Karpas-422 (cell line): Measurements from ENCODE around the gene SRC. TPM values are rescaled to one million over a fixed set of nuclear protein-coding genes. Genes with fewer than 3 reads are reported as not detected.

ENCODE experiments used
- DNase-seq: peaks from one replicate; pipeline ENCODE4 v3.0.0-alpha.2; 2015
- H2AFZ ChIP-seq: fragments of 200-600 bp; sonication (generic); 2 replicates; pipeline ENCODE4 v1.6.1; 2014; ENCODE audit warnings: antibody characterized with exemption, low read length, mixed read lengths
- H3K27ac ChIP-seq: fragments of 200-600 bp; sonication (generic); 2 replicates; pipeline ENCODE4 v1.5.1; 2014; ENCODE audit warnings: mild to moderate bottlenecking, low read length, moderate library complexity
- H3K27me3 ChIP-seq: fragments of 200-600 bp; sonication (generic); 2 replicates; pipeline ENCODE4 v1.6.1; 2014; ENCODE audit warnings: low read length, mixed read lengths
- H3K36me3 ChIP-seq: fragments of 200-600 bp; sonication (generic); 2 replicates; pipeline ENCODE4 v1.6.1; 2014; ENCODE audit warnings: low read length, mixed read lengths; ENCODE audit not compliant: insufficient read depth
- H3K4me1 ChIP-seq: fragments of 200-600 bp; sonication (generic); 2 replicates; pipeline ENCODE4 v1.6.1; 2014; ENCODE audit warnings: mild to moderate bottlenecking, low read length, mixed read lengths
- H3K4me2 ChIP-seq: fragments of 200-600 bp; sonication (generic); 2 replicates; pipeline ENCODE4 v1.6.1; 2014; ENCODE audit warnings: low read length, low read depth, mild to moderate bottlenecking; ENCODE audit not compliant: poor library complexity, severe bottlenecking
- H3K4me3 ChIP-seq: fragments of 200-600 bp; sonication (generic); 2 replicates; pipeline ENCODE4 v1.5.1; 2014; ENCODE audit warnings: mild to moderate bottlenecking, antibody characterized with exemption, low read length, mixed read lengths
- H3K79me2 ChIP-seq: fragments of 200-600 bp; sonication (generic); 2 replicates; pipeline ENCODE4 v1.6.1; 2014; ENCODE audit warnings: mild to moderate bottlenecking, low read length, mixed read lengths
- H3K9ac ChIP-seq: fragments of 200-600 bp; sonication (generic); 2 replicates; pipeline ENCODE4 v1.6.0; 2014; ENCODE audit warnings: low read length
- H3K9me2 ChIP-seq: fragments of 200-600 bp; sonication (generic), shearing (Covaris generic); replicated peaks from 2 replicates; pipeline ENCODE4 v1.6.0; 2014; ENCODE audit warnings: mild to moderate bottlenecking, low read length, moderate library complexity; ENCODE audit not compliant: insufficient read depth
- H3K9me3 ChIP-seq: fragments of 300-700, 200-600 bp; sonication (generic); 2 replicates; pipeline ENCODE4 v1.6.1; 2014; ENCODE audit warnings: low read length, mixed read lengths
- H4K20me1 ChIP-seq: fragments of 200-600 bp; sonication (generic); 2 replicates; pipeline ENCODE4 v1.6.1; 2014; ENCODE audit warnings: mild to moderate bottlenecking, antibody characterized with exemption, low read length, low read depth; ENCODE audit not compliant: insufficient read depth
- total RNA-seq: library from RNA; depleted of rRNA; stranded (reverse); fragments of >200 nt; shearing (Covaris generic); gene quantifications from 2 replicates; pipeline ENCODE4 v1.2.3, GENCODE V29; 2014; ENCODE audit warnings: low replicate concordance

SRC gene
- total RNA-seq, 1 experiment from 2014 or later: 41.5 TPM

DNA sequence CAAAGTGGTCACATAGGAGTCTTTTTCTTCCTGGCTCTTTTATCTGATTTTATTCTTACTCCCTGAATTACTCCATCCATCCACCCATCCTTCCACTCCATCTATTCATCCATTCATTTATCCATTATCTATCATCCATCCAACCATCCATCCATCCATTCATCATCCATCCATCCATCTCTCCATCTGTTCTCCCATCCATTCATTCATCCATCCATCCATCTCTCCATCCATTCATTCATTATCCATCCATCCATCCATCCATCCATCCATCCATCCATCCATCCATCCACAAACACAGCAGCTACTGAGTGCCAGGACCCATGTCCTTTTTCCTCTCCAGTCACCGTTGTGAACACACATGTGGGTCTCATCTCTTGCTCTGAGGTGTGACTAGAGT is 96.6 kb downstream of the SRC start:
- Histone ChIP-seq H3K9me2 (no peaks in the 10 kb centered on the region), H3K9me3 (no peaks in the 10 kb centered on the region), H2AFZ (no peak overlapping the region), H3K27ac (no peak overlapping the region), H3K4me2 (no peak overlapping the region), H3K27me3 (no peaks in the 10 kb centered on the region), H3K4me3 (no peak overlapping the region), H4K20me1 (no peaks in the 10 kb centered on the region), H3K9ac (no peak overlapping the region), H3K4me1 (peaks cover 10% of the 10 kb centered on the region), H3K79me2 (no peaks in the 10 kb centered on the region), H3K36me3 (no peaks in the 10 kb centered on the region)
- no peak for DNase-seq

DNA sequence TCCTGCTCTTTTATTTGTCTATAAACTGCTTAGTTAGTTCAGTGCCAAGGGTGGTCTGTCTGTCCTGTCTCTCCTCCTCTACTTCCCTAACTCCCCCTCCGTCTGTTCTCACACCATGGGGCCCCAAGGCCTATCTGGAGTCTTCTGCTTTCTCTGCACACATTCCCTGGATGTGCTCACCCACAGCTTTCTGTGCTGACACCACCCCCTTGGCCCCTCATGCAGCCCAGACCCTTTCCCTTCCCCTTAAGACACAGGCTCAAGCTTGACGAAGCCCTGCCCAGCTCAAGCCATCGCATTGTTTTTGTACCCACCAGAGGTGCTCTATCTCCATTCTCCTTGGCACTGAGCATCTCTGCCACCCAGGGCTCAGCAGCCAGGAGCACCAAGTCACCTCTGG is 97.0 kb downstream of the SRC start:
- no peak overlapping the region for H3K4me2 ChIP-seq
- H3K4me3 ChIP-seq: no peak overlapping the region
- no peaks in the 10 kb centered on the region for H3K27me3 ChIP-seq
- H2AFZ ChIP-seq: no peak overlapping the region
- no peaks in the 10 kb centered on the region for H4K20me1 ChIP-seq
- H3K9me3 ChIP-seq: no peaks in the 10 kb centered on the region
- DNase-seq: no peak
- H3K9ac ChIP-seq: no peak overlapping the region
- peaks cover 8% of the 10 kb centered on the region for H3K4me1 ChIP-seq
- no peaks in the 10 kb centered on the region for H3K36me3 ChIP-seq
- H3K9me2 ChIP-seq: no peaks in the 10 kb centered on the region
- H3K79me2 ChIP-seq: no peaks in the 10 kb centered on the region
- H3K27ac ChIP-seq: no peak overlapping the region

DNA sequence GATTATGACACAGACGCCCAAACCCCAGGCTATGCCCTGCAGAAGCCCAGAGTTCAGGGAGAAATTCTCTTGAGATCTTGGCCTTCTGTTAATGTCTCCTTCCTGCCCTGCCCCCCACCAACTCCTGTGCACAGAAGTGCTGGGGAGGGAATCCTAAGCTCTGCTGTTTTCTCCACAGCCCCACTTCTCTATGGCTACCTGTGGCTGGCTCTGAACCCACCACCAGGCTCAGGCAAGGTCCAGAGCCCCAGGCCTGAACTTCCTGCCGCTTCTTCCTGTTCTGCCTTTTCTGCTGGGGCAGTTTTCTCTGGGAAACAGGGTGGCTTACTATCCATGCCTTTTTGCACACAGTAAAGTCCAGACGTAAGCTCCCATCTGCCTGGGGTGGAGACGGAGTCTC is 97.7 kb downstream of the SRC start:
- no peak for DNase-seq
- H3K9me3 ChIP-seq: no peaks in the 10 kb centered on the region
- H3K27me3 ChIP-seq: no peaks in the 10 kb centered on the region
- H3K36me3 ChIP-seq: no peaks in the 10 kb centered on the region
- H3K27ac ChIP-seq: no peak overlapping the region
- no peak overlapping the region for H3K4me3 ChIP-seq
- H4K20me1 ChIP-seq: no peaks in the 10 kb centered on the region
- peaks cover 2% of the 10 kb centered on the region for H3K4me1 ChIP-seq
- H3K79me2 ChIP-seq: no peaks in the 10 kb centered on the region
- no peak overlapping the region for H3K4me2 ChIP-seq
- H2AFZ ChIP-seq: no peak overlapping the region
- H3K9me2 ChIP-seq: no peaks in the 10 kb centered on the region
- no peak overlapping the region for H3K9ac ChIP-seq

DNA sequence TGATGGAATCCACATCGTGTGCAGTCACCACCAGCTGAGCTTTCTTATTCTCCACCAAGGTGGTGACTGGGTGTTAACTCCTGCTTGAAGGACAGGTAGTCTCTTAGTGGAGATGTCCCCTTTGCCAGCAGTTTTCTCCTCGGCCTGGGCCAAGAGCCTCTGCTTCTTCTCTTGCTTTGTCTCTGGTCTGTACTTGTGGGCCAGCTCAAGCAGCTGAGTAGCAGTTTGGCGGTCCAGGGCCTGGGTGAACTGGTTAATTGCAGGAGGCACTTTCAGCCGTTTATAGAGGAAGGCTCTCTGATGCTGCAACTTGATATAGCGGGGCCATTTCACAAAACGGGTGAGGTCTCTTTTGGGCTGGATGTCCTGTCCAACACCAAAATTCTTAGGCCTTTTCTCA is 99.1 kb downstream of the SRC start:
- H3K79me2 ChIP-seq: no peaks in the 10 kb centered on the region
- no peak overlapping the region for H3K27ac ChIP-seq
- H3K27me3 ChIP-seq: no peaks in the 10 kb centered on the region
- H3K9me3 ChIP-seq: no peaks in the 10 kb centered on the region
- no peaks in the 10 kb centered on the region for H4K20me1 ChIP-seq
- H3K36me3 ChIP-seq: no peaks in the 10 kb centered on the region
- DNase-seq: no peak
- H2AFZ ChIP-seq: no peak overlapping the region
- no peak overlapping the region for H3K4me2 ChIP-seq
- H3K4me3 ChIP-seq: no peak overlapping the region
- H3K9me2 ChIP-seq: no peaks in the 10 kb centered on the region
- no peaks in the 10 kb centered on the region for H3K4me1 ChIP-seq
- H3K9ac ChIP-seq: no peak overlapping the region

DNA sequence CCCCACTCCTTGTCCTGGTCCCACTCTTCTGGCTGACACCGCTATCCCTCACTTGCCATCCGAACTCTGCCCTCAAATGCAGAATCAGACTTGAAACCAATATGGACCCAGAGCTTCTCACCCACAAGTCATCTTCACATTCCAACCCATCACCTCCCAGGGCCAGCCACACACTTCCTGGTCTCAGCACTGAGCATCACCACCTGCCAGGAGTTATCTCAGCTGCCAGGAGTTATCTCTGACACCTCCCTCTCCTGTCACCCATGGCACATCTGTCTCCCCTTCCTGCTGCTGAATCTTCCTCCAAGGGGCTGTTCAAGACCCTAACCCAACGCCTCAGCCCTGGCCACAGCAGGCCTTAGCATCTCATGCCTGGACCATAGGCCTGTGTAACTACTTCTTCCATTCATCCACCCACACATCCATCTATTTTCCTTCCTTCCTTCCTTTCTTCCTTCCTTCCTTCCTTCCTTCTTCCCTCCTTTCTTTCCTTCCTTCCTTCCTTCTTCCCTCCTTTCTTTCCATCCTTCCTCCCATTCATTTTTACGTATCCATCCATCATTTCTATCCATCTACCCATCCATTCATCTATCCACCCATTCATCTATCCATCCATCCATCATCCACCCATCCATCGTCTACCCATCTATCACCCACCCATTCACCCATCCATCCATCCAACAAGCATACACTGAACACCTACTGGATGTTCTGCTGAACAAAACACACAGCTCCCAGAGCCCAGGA is 100.5 kb downstream of the SRC start:
- no peak for DNase-seq
- no peak overlapping the region for H3K4me2 ChIP-seq
- no peak overlapping the region for H3K27ac ChIP-seq

DNA sequence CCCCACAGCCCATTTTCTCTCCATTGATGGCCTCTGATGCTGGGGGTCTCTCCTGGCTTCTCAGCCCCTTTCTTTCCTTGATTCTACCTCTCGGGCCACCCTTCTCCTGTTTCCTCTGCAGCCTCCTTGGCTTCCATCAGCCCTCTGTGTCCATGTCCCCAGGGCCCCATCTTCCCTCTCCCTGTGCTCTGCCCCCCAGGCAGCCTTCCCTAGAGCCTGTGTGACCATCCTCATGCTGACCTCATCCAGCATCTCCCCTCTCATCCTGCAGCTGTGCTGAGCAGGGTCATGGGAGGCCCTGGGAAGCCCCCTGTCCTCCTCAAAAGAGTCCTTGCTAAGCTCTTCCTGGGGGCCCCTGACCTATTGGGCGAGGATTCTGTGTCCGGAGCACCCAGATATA is 101.7 kb downstream of the SRC start:
- Histone ChIP-seq H3K9ac (no peak overlapping the region), H3K27ac (no peak overlapping the region), H3K4me1 (no peaks in the 10 kb centered on the region), H3K9me2 (no peaks in the 10 kb centered on the region), H3K36me3 (no peaks in the 10 kb centered on the region), H3K4me2 (no peak overlapping the region), H3K4me3 (no peak overlapping the region), H3K27me3 (no peaks in the 10 kb centered on the region; the same call in 1 of the 2 replicates), H3K79me2 (no peaks in the 10 kb centered on the region), H4K20me1 (no peaks in the 10 kb centered on the region), H2AFZ (no peak overlapping the region), H3K9me3 (no peaks in the 10 kb centered on the region)
- no peak for DNase-seq

More for the DNA sequence above, 100.5 kb downstream of the SRC start:
- no peak overlapping the region for H3K4me3 ChIP-seq
- no peaks in the 10 kb centered on the region for H3K27me3 ChIP-seq
- no peaks in the 10 kb centered on the region for H3K4me1 ChIP-seq
- no peak overlapping the region for H2AFZ ChIP-seq
- no peaks in the 10 kb centered on the region for H4K20me1 ChIP-seq
- H3K9me2 ChIP-seq: no peaks in the 10 kb centered on the region
- H3K9me3 ChIP-seq: no peaks in the 10 kb centered on the region
- no peaks in the 10 kb centered on the region for H3K79me2 ChIP-seq
- H3K36me3 ChIP-seq: no peaks in the 10 kb centered on the region
- H3K9ac ChIP-seq: no peak overlapping the region

DNA sequence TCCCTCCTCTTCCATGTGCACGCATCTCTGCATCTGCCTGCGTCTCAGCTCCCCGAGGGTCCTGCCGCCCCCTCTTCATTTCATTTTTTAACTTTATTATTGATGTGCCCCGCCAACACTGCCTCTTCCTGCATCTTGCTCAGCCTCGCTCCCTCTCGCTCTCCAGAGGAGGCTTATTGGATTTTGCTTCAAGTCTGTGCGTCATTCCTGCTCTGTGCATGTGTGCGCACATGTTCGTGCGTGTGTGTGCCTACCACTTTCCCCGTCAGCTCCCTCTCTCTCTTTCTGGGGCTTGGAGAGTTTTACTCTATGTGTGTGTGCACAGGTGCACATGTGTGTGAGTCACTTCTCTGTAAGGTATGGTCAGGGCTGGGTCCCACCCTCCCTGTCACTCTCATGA is 103.3 kb downstream of the SRC start:
- no peaks in the 10 kb centered on the region; the same call in 1 of the 2 replicates for H3K27me3 ChIP-seq
- no peaks in the 10 kb centered on the region for H3K9me2 ChIP-seq
- no peaks in the 10 kb centered on the region for H3K36me3 ChIP-seq
- no peak overlapping the region for H2AFZ ChIP-seq
- no peak overlapping the region for H3K4me2 ChIP-seq
- no peak overlapping the region for H3K9ac ChIP-seq
- no peak for DNase-seq
- H3K79me2 ChIP-seq: no peaks in the 10 kb centered on the region
- H3K4me1 ChIP-seq: no peaks in the 10 kb centered on the region
- no peaks in the 10 kb centered on the region for H3K9me3 ChIP-seq
- no peak overlapping the region for H3K4me3 ChIP-seq
- no peaks in the 10 kb centered on the region for H4K20me1 ChIP-seq
- no peak overlapping the region for H3K27ac ChIP-seq

DNA sequence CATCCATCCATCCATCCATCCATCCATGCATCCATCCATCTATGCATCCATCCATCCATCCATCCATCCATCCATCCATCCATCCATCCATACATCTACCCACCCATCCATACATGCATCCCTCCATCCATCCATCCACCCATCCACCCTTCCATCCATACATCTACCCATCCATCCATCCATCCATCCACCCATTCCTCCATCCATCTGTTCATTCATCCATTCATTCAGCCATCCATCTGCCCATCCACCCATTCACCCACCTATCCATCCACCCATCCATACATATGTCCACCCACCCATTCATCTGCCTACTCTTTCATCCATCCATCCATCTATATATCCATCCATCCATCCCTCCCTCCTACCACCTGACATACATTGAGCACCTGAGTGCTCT is 104.4 kb downstream of the SRC start:
- Histone ChIP-seq H4K20me1 (no peaks in the 10 kb centered on the region), H3K9me2 (no peaks in the 10 kb centered on the region), H3K4me1 (no peaks in the 10 kb centered on the region)

More for the DNA sequence above, 104.4 kb downstream of the SRC start:
- no peaks in the 10 kb centered on the region for H3K79me2 ChIP-seq
- no peak for DNase-seq
- no peak overlapping the region for H2AFZ ChIP-seq
- no peaks in the 10 kb centered on the region for H3K9me3 ChIP-seq
- H3K9ac ChIP-seq: no peak overlapping the region
- no peak overlapping the region for H3K4me3 ChIP-seq
- no peak overlapping the region for H3K4me2 ChIP-seq
- no peaks in the 10 kb centered on the region for H3K36me3 ChIP-seq
- no peak overlapping the region for H3K27ac ChIP-seq
- H3K27me3 ChIP-seq: no peaks in the 10 kb centered on the region; the same call in 1 of the 2 replicates
